K562 (cell line): ENCODE results near the gene BCL2L1. TPM values are rescaled to one million over a fixed set of nuclear protein-coding genes. Genes with fewer than 3 reads are reported as not detected.

ENCODE experiments used
- ATAC-seq: fragments of 200-7000 bp; cut with Tn5 transposase; 3 replicates; pipeline ENCODE4 v1.9.1; 2020; ENCODE audit warnings: moderate library complexity
- BruUV-seq: library from RNA; stranded (reverse); fragments of 400-500 nt; replicated peaks from 2 replicates; lab custom pipeline; 2021; lab: Mats Ljungman, UMichigan
- CTCF ChIA-PET: fragments of 300-600 bp; formaldehyde crosslinking; extraction: SDS; loops from one replicate; lab custom pipeline; 2021; ENCODE audit warnings: low intra/inter-chr PET ratio; lab: Yijun Ruan, JAX
- POLR2A ChIA-PET: fragments of 300-600, 350-650 bp; sonication (Branson Sonifier 250); formaldehyde crosslinking; extraction: SDS; loops from one replicate; lab custom pipeline; 2021; ENCODE audit warnings: antibody characterized with exemption, inconsistent platforms; lab: Yijun Ruan, JAX
- DNase-seq, 4 experiments: peaks; one replicate each; pipeline versions ENCODE4 v3.0.0 to v3.0.0-alpha.2; 2011 to 2018; ENCODE audit warnings: low spot score in 3 of 4, mixed read lengths in 3 of 4; ENCODE audit errors: extremely low read depth in 1 of 4
- FAIRE-seq: peaks from 2 replicates; lab custom pipeline; 2011; peaks lifted over from hg19 to GRCh38; lab: Jason Lieb, UNC
- H2AFZ ChIP-seq: 2 replicates; pipeline ENCODE4 v1.6.0; 2011; ENCODE audit warnings: low read depth, low read length, control low read depth, inconsistent platforms
- H3K27ac ChIP-seq: fragments of 200-600 bp; 3 replicates; pipeline ENCODE4 v1.8.0; 2011; ENCODE audit warnings: low read depth, mild to moderate bottlenecking, control low read depth, inconsistent platforms, low read length, moderate library complexity, mixed read lengths; ENCODE audit errors: extremely low read depth
- H3K27me3 ChIP-seq, 2 experiments: fragments of 300-600 bp in 1 of 2; 2 replicates in 1 of 2; 3 replicates in 1 of 2; pipeline versions ENCODE4 v1.6.0 to v1.8.0; 2011; ENCODE audit warnings: inconsistent platforms in 2 of 2, low read length in 2 of 2, mild to moderate bottlenecking in 1 of 2, mixed read lengths in 1 of 2, moderate library complexity in 1 of 2; ENCODE audit not compliant: control insufficient read depth in 2 of 2, insufficient read depth in 2 of 2
- H3K36me3 ChIP-seq: fragments of 300-600 bp; 3 replicates; pipeline ENCODE4 v1.8.0; 2011; ENCODE audit warnings: mild to moderate bottlenecking, low read length, inconsistent platforms; ENCODE audit not compliant: control insufficient read depth, insufficient read depth
- H3K4me1 ChIP-seq, 2 experiments: fragments of 200-600 bp in 1 of 2; replicated peaks in 1 of 2; 2 replicates in 1 of 2; 3 replicates in 1 of 2; pipeline versions ENCODE4 v1.5.1 to v1.8.0; 2011; ENCODE audit warnings: inconsistent platforms in 2 of 2, low read length in 2 of 2, mild to moderate bottlenecking in 1 of 2, mixed read lengths in 1 of 2, moderate library complexity in 1 of 2; ENCODE audit not compliant: control insufficient read depth in 2 of 2, insufficient read depth in 2 of 2
- H3K4me2 ChIP-seq: 2 replicates; pipeline ENCODE4 v1.6.1; 2011; ENCODE audit warnings: low read length, control low read depth, inconsistent platforms, mixed read lengths; ENCODE audit not compliant: insufficient read depth
- H3K4me3 ChIP-seq: fragments of 200-600 bp; sonication (generic), shearing (Covaris generic); 2 replicates; pipeline ENCODE4 v1.5.1; 2016; ENCODE audit warnings: control low read depth, inconsistent platforms
- H3K79me2 ChIP-seq: fragments of 200-600 bp; 3 replicates; pipeline ENCODE4 v1.8.0; 2011; ENCODE audit warnings: low read length, inconsistent platforms; ENCODE audit not compliant: control insufficient read depth, insufficient read depth
- H3K9ac ChIP-seq, 2 experiments: 2 replicates each; pipeline versions ENCODE4 v1.6.0 to v1.6.1; 2011; ENCODE audit warnings: low read depth in 2 of 2, low read length in 2 of 2, control low read depth in 1 of 2, inconsistent platforms in 1 of 2, mild to moderate bottlenecking in 1 of 2, mixed read lengths in 1 of 2; ENCODE audit not compliant: insufficient read depth in 1 of 2
- H3K9me1 ChIP-seq: one replicate; pipeline ENCODE4 v1.6.0; 2011; ENCODE audit warnings: inconsistent platforms, mild to moderate bottlenecking, low read length, moderate library complexity; ENCODE audit not compliant: control insufficient read depth, insufficient read depth
- H3K9me3 ChIP-seq: replicated peaks from 2 replicates; pipeline ENCODE4 v1.5.1; 2011; ENCODE audit warnings: low read depth, low read length, inconsistent platforms; ENCODE audit not compliant: control insufficient read depth, insufficient read depth
- H4K20me1 ChIP-seq: replicated peaks from 2 replicates; pipeline ENCODE4 v1.6.1; 2011; ENCODE audit warnings: low read length, inconsistent platforms, mixed read lengths; ENCODE audit not compliant: control insufficient read depth, insufficient read depth
- CHD2 ChIP-seq: IDR thresholded peaks from 2 replicates; pipeline ENCODE4 v1.6.1; 2011; ENCODE audit warnings: low read depth, low read length
- ID3 ChIP-seq, 2 experiments: fragments of 250-450 bp in 1 of 2; fragments of 450-650 bp in 1 of 2; sonication (Bioruptor Pico) in 1 of 2; IDR thresholded peaks; 2 replicates each; pipeline versions ENCODE4 v1.6.1 to v1.8.0; 2016 to 2021; ENCODE audit warnings: mild to moderate bottlenecking in 2 of 2, moderate library complexity in 2 of 2, missing compliant biosample characterization in 1 of 2, missing genetic modification characterization in 1 of 2
- ILF3 ChIP-seq: fragments of 450-650 bp; IDR thresholded peaks from 2 replicates; pipeline ENCODE4 v1.6.1; 2018; ENCODE audit warnings: antibody characterized with exemption, mild to moderate bottlenecking, moderate library complexity, borderline replicate concordance
- NCOA2 ChIP-seq, 2 experiments: fragments of 450-650 bp; IDR thresholded peaks; 2 replicates each; pipeline ENCODE4 v1.6.1; 2018; ENCODE audit warnings: mild to moderate bottlenecking in 2 of 2, moderate library complexity in 1 of 2; ENCODE audit not compliant: partially characterized antibody in 2 of 2
- NFATC3 ChIP-seq: fragments of 450-650 bp; IDR thresholded peaks from 2 replicates; pipeline ENCODE4 v1.6.1; 2017; ENCODE audit warnings: mild to moderate bottlenecking
- SAFB ChIP-seq: fragments of 200-400 bp; formaldehyde crosslinking; IDR thresholded peaks from 2 replicates; pipeline ENCODE4 v1.6.1; 2017; ENCODE audit warnings: low read depth, low read length, borderline replicate concordance
- SREBF2 ChIP-seq: sonication (generic); formaldehyde crosslinking; IDR thresholded peaks from 2 replicates; pipeline ENCODE4 v1.4.0; 2020; ENCODE audit warnings: mild to moderate bottlenecking, missing genetic modification reagents
- ZNF146 ChIP-seq: IDR thresholded peaks from one replicate; pipeline ENCODE4 v1.6.1; 2018; ENCODE audit warnings: missing compliant biosample characterization; ENCODE audit not compliant: unreplicated experiment
- ZNF316 ChIP-seq: fragments of 450-650 bp; IDR thresholded peaks from 2 replicates; pipeline ENCODE4 v1.6.1; 2016
- ZNF347 ChIP-seq: fragments of 450-650 bp; formaldehyde crosslinking; IDR thresholded peaks from 2 replicates; pipeline ENCODE4 v1.4.0; 2020; ENCODE audit warnings: low read depth, mild to moderate bottlenecking, moderate library complexity
- ZNF384 ChIP-seq: IDR thresholded peaks from 2 replicates; pipeline ENCODE4 v1.6.1; 2012; ENCODE audit warnings: low read depth, low read length, improper control_type of control experiment
- WGBS: fragments of 100-300 bp; shearing (Covaris generic); methylation state at CpG from one replicate; pipeline ENCODE4 v1.1.6; 2016; ENCODE audit warnings: low coverage, mixed read lengths; ENCODE audit not compliant: insufficient coverage; ENCODE audit errors: missing lambda C conversion rate; 5-methylcytosine and 5-hydroxymethylcytosine counted together
- in situ Hi-C: fragments of 300-500 bp; cut with MboI; formaldehyde crosslinking; loops from 4 replicates; pipeline ENCODE4 v1.15.0; 2018; ENCODE audit warnings: inconsistent platforms, mixed read lengths
- intact Hi-C: fragments of 100-400 bp; cut with micrococcal nuclease; formaldehyde crosslinking; loops from 2 replicates; pipeline ENCODE4 v1.14.2; 2022
- polyA plus RNA-seq, 8 experiments: library from polyadenylated mRNA; depleted of rRNA in 4 of 8; stranded (reverse) in 5 of 8; unstranded in 3 of 8; fragments of >200 nt; fragmentation: Nextera tagmentation in 2 of 8; fragmentation: Illumina TruSeq in 1 of 8; extraction: Ambion mirVana in 2 of 8; extraction: Trizol in 1 of 8; gene quantifications; 2 replicates each; pipeline versions ENCODE4 v1.2.1 to v1.2.3, GENCODE V29; 2011 to 2014; ENCODE audit warnings: inconsistent platforms in 1 of 8, missing spikeins in 1 of 8
- total RNA-seq, 7 experiments: library from RNA; depleted of rRNA in 6 of 7; stranded (reverse); fragments of >200 nt in 6 of 7; fragmentation: Illumina TruSeq in 2 of 7; extraction: Trizol in 2 of 7; gene quantifications; 2 replicates each; pipeline versions ENCODE4 v1.2.1 to v1.2.3, GENCODE V29; 2011 to 2021; ENCODE audit warnings: low replicate concordance in 1 of 7
- TF ChIP-seq, protein P1 (sequence below): IDR thresholded peaks from 2 replicates; pipeline ENCODE4 v1.6.1; 2012; ENCODE audit warnings: low read depth, low read length, improper control_type of control experiment, borderline replicate concordance
- TF ChIP-seq, protein P2 (sequence below): fragments of 450-650 bp; IDR thresholded peaks from 2 replicates; pipeline ENCODE4 v1.6.1; 2016; ENCODE audit warnings: missing biosample characterization, missing genetic modification characterization

Gene BCL2L1
- total and polyA plus RNA-seq, 9 of the 15 experiments (the other 6 are each of a cell fraction or from before 2014, with no cell fraction given): 3.3 to 182 (median 120) TPM

DNA sequence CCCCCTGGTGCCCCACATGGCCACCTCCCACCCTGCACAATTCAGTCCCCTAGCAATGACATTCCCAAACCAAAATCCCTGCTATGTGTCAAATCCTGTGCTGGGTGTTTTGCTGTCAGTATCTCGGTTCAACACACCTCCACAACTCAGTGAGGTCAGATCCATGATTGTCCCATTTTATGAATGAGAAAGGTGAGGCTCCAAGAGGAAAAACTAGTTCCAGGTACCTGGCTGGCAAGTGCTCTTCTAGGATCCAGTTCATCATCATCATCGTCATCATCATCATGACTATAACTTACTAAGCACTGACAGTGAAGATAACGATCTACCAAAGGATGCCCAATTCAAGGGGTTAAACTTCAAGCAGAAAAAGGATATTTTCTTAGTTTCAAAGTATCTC lies 102.4 kb downstream of the BCL2L1 start:
- Histone ChIP-seq H3K9me3 (no peaks in the 10 kb centered on the region), H3K27ac (no peak overlapping the region), H3K4me1 (peaks cover 0 to 7% of the 10 kb centered on the region in 2 experiments; a peak in 2 of 5 replicates), H3K36me3 (no peaks in the 10 kb centered on the region), H4K20me1 (no peaks in the 10 kb centered on the region), H3K79me2 (no peaks in the 10 kb centered on the region), H2AFZ (no peak overlapping the region), H3K9me1 (no peaks in the 10 kb centered on the region), H3K9ac (no peak overlapping the region), H3K4me3 (no peak overlapping the region), H3K27me3 (no peaks in the 10 kb centered on the region), H3K4me2 (no peak overlapping the region)
- no peak for DNase-seq
- in situ Hi-C loops (no loop called here), intact Hi-C loops (no loop called here)
- ChIA-PET CTCF (no interaction called here), POLR2A (no interaction called here)
- WGBS: 17% methylated on average over 3 of the region's 3 CpGs
- TF ChIP-seq SAFB (no peak), NCOA2 (IDR thresholded peaks at IDR 0.05; ENCODE audit: partially characterized antibody in 2 of 2) (no peak), ZNF316 (no peak), ZNF347 (no peak), ID3 (CRISPR knock-in tag; IDR thresholded peaks at IDR 0.05) (no peak), ID3 (tag; IDR thresholded peaks at IDR 0.05) (no peak), SREBF2 (CRISPR knock-in tag) (no peak), NFATC3 (no peak), ILF3 (no peak), ZNF384 (no peak), ZNF146 (CRISPR knock-in tag) (no peak), CHD2 (no peak)
- TF ChIP-seq, protein P1, sequence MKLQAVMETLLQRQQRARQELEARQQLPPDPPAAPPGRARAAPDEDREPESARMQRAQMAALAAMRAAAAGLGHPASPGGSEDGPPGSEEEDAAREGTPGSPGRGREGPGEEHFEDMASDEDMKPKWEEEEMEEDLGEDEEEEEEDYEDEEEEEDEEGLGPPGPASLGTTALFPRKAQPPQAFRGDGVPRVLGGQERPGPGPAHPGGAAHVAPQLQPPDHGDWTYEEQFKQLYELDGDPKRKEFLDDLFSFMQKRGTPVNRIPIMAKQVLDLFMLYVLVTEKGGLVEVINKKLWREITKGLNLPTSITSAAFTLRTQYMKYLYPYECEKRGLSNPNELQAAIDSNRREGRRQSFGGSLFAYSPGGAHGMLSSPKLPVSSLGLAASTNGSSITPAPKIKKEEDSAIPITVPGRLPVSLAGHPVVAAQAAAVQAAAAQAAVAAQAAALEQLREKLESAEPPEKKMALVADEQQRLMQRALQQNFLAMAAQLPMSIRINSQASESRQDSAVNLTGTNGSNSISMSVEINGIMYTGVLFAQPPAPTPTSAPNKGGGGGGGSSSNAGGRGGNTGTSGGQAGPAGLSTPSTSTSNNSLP: no peak
- TF ChIP-seq, protein P2, sequence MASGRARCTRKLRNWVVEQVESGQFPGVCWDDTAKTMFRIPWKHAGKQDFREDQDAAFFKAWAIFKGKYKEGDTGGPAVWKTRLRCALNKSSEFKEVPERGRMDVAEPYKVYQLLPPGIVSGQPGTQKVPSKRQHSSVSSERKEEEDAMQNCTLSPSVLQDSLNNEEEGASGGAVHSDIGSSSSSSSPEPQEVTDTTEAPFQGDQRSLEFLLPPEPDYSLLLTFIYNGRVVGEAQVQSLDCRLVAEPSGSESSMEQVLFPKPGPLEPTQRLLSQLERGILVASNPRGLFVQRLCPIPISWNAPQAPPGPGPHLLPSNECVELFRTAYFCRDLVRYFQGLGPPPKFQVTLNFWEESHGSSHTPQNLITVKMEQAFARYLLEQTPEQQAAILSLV (tag): no peak
- no TSS peak for BruUV-seq
- no peak for FAIRE-seq
- ATAC-seq: no peak
